ENCODE measurements around the gene STON2.

The STON2 gene

DNA sequence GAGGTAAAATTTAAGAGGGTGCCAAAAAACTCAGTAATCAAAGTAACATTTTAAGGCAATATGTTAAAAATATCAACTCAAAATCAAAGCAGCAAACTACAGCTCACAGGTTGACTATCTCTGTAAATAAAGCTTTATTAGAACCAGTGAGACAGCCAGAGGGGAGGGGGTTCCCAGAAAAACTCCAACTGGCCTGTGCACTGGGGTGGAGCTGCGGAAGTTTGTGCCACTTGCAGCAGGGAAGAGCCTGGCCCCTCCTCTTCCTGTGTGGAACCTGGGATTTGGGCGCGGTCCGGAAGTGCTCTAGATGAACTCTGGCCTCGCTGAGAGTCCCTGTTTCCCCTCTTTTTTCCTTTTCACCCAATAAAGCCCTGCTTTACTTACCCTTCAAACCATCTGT, 8.1 kb downstream of the STON2 start:
- TF ChIP-seq, protein P1, sequence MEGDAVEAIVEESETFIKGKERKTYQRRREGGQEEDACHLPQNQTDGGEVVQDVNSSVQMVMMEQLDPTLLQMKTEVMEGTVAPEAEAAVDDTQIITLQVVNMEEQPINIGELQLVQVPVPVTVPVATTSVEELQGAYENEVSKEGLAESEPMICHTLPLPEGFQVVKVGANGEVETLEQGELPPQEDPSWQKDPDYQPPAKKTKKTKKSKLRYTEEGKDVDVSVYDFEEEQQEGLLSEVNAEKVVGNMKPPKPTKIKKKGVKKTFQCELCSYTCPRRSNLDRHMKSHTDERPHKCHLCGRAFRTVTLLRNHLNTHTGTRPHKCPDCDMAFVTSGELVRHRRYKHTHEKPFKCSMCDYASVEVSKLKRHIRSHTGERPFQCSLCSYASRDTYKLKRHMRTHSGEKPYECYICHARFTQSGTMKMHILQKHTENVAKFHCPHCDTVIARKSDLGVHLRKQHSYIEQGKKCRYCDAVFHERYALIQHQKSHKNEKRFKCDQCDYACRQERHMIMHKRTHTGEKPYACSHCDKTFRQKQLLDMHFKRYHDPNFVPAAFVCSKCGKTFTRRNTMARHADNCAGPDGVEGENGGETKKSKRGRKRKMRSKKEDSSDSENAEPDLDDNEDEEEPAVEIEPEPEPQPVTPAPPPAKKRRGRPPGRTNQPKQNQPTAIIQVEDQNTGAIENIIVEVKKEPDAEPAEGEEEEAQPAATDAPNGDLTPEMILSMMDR (conservative IDR thresholded peaks at IDR 0.05): no peak
- no peak overlapping the region for H3K27ac ChIP-seq

DNA sequence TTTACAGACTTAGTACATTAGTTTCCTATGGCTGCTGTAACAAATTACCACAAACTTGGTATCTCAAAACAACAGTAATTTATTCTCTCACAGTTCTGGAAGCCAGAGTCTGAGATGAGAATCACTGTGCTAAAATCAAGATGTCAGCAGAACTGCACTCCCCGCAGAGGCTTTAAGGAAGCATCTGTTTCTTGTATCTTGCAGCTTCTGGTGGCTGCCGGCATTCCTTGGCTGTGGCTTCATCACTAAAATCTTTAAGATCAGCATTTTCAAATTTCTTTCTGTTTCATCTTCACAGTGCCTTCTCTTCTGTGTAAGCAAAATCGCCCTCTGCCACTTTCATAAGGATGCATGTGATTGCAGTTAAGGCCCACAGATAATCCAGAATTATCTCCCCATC, 9.4 kb downstream of the STON2 start:
- H3K27ac ChIP-seq: no peak overlapping the region
- TF ChIP-seq, protein P1 (conservative IDR thresholded peaks at IDR 0.05): no peak
- no peak for TF ChIP-seq ZFX (IDR thresholded peaks at IDR 0.05)

DNA sequence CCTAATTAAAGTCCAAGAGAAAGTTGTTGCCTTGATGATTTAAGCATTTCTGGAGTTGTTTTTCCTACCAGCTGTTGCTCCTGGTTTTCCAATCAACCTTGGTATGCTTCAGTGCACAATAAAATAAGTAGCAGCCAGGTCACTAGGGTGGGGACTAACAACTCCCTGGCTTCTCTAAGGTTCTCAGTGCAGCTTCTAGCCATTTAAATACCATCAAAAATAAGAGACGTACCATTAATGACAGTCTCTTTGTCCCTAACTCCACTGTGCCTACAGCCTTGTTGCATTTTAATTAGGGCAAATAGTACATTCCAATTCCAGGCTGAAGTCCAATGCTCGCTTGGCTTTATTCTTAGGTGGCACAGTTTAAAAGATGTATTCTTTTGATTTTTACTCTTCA, 11.8 kb downstream of the STON2 start:
- H3K27ac ChIP-seq: no peak overlapping the region
- TF ChIP-seq, protein P1 (conservative IDR thresholded peaks at IDR 0.05): no peak
- no peak for TF ChIP-seq ZFX (IDR thresholded peaks at IDR 0.05)

DNA sequence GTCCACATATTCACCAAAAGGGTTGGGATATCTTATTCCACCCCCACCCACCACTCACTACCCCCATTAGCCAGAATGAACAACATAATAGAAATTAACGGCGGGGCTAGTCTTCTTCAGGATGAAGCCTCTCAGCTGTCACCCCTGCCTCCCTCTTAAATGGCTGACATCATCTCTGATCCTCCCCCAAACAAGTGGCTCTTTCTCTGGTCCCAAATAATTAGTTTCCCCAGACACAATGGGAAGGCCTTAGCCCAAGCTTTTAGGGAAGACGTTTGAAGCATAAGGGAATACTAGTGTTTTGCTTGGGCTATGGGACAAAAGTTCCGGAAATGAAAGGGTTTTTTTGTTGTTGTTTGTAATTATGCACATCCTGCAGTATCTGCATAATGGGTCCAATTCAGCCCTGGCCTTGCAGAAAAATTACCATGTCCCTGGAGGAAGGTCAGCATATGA, 13.8 kb downstream of the STON2 start:
- no peak overlapping the region for H3K27ac ChIP-seq
- TF ChIP-seq ZFX (IDR thresholded peaks at IDR 0.05): no peak
- TF ChIP-seq, protein P1 (conservative IDR thresholded peaks at IDR 0.05): no peak

DNA sequence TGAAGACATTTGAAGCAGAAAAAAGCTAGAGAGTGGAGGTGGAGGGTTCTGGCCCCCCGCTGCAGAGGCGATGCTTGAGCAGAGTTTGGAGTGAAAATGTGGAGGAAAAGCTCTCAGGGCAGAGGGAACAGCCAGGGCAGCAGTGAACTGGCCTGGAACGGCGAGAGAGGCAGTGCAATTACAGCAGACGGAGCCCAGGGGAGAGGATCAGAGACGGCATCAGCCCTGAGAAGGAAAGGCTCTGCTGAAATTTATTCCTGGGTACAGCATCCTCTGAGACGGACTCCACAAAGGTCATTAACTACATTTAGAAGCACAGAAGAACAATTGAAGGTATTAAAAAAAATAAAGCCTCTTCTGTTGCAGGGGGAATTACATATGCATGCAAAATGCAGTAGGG, 14.2 kb downstream of the STON2 start:
- no peak for TF ChIP-seq ZFX (IDR thresholded peaks at IDR 0.05)
- TF ChIP-seq, protein P1 (conservative IDR thresholded peaks at IDR 0.05): no peak
- no peak overlapping the region for H3K27ac ChIP-seq

DNA sequence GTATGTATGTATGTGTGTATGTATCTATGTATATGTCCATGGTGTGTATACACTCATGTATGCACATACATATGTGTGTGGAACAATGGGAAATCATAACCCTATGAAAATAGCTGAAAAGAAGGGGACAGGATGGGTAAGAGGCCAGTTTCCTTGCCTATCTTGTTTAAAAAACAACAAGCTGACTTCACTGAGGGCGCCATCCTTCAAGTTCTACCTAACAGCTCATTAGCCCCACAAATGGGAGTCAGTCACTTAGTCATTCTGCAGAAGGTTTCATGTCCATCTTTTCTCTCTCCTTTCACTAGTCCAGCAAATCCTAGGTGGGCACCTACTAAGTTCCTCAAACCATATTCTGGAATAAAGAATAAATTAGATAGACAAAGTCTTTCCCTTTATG, 14.7 kb downstream of the STON2 start:
- no peak for TF ChIP-seq ZFX (IDR thresholded peaks at IDR 0.05)
- TF ChIP-seq, protein P1 (conservative IDR thresholded peaks at IDR 0.05): no peak
- no peak overlapping the region for H3K27ac ChIP-seq

DNA sequence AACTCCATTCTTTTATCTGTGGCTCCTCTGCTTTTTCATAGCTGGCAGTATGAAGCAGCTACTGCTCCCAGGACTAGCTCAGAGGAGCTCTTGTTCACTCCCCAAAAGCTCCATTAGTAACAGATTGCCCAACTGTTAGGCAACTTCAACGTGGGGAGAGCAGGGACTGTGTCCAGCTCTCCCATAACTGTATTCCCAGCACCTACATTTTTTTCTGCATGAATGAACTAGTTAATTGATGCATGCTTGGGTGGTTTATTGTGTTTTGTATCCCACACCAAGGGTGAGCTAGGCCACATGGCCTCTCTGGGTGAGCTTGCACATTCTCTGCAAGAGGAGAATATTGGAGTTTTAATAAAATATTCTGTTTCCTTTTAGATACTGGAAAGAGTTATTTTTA, 15.2 kb downstream of the STON2 start:
- H3K27ac ChIP-seq: no peak overlapping the region
- TF ChIP-seq ZFX (IDR thresholded peaks at IDR 0.05): no peak
- TF ChIP-seq, protein P1 (conservative IDR thresholded peaks at IDR 0.05): no peak

Data from C4-2B (cell line).